AML-193 (cell line): ENCODE data around the gene ZNF350.
"Not testable (repeated sequence)": the region's sequence is repeated elsewhere in the genome, so short reads cannot be mapped to it uniquely, and the experiment has no call there.

Experiments
- DNase-seq, 2 experiments: peaks; one replicate each; lab custom pipeline; 2025; lab: John Stamatoyannopoulos, UW

The ZNF350 gene

GRCh38 chr19:51971624-51972023, 15.0 kb downstream of the ZNF350 start:
- DNase-seq, result no peak

GRCh38 chr19:51970718-51971117, 15.9 kb downstream of the ZNF350 start:
- DNase-seq, result no peak

- DNase-seq, result no peak
Observed at GRCh38 chr19:51965583-51965982, 21.1 kb downstream of the ZNF350 start.

- not testable (repeated sequence) for DNase-seq
Observed at GRCh38 chr19:51960621-51961233, 25.9 kb downstream of the ZNF350 start.

GRCh38 chr19:51959791-51960190, 26.8 kb downstream of the ZNF350 start:
- DNase-seq, result no peak

- not testable (repeated sequence) for DNase-seq
Observed at GRCh38 chr19:51957846-51958245, 28.8 kb downstream of the ZNF350 start.

- no peak for DNase-seq
Observed at GRCh38 chr19:51948975-51949374, 37.7 kb downstream of the ZNF350 start.

- no peak for DNase-seq
Observed at GRCh38 chr19:51946602-51947001, 40.0 kb downstream of the ZNF350 start.

- no peak for DNase-seq
Observed at GRCh38 chr19:51944798-51945552, 41.7 kb downstream of the ZNF350 start.

- DNase-seq, result no peak
Observed at GRCh38 chr19:51938936-51939335, 47.7 kb downstream of the ZNF350 start.

- no peak for DNase-seq
Observed at GRCh38 chr19:51931921-51932320, 54.7 kb downstream of the ZNF350 start.

GRCh38 chr19:51927859-51928258, 58.8 kb downstream of the ZNF350 start:
- no peak for DNase-seq

- peak; percentile 88 to 95 for DNase-seq
Observed at GRCh38 chr19:51926784-51927741, 59.6 kb downstream of the ZNF350 start, which contains the start of gene ZNF613. TSS of gene ZNF613 (plus strand) at chr19:51927472. CDS start at chr19:51936221, 8,749 bp downstream.

- no peak for DNase-seq
Observed at GRCh38 chr19:51926426-51926783, 60.2 kb downstream of the ZNF350 start.

GRCh38 chr19:51921949-51922348, 64.7 kb downstream of the ZNF350 start:
- no peak for DNase-seq

- DNase-seq, result no peak
Observed at GRCh38 chr19:51919606-51920005, 67.0 kb downstream of the ZNF350 start.

GRCh38 chr19:51916167-51916566, 70.5 kb downstream of the ZNF350 start:
- DNase-seq, result no peak

- DNase-seq, result no peak
Observed at GRCh38 chr19:51915324-51915867, 71.2 kb downstream of the ZNF350 start.
